Heart left ventricle (tissue), 16 donors: ENCODE data around the gene SKOR1. TPM values are rescaled to one million over a fixed set of nuclear protein-coding genes. Genes with fewer than 3 reads are reported as not detected.
A peak's percentile ranks its signal among the peaks of the same experiment; 100 is the strongest.

Source experiments
- ATAC-seq, 4 donors: fragments of 200-7000 bp; cut with Tn5 transposase; one replicate each; pipeline ENCODE4 v1.9.1; 2020 to 2022; ENCODE audit warnings: moderate library complexity in 4 of 4, mild to moderate bottlenecking in 3 of 4, moderate number of reproducible peaks in 1 of 4
- DNase-seq, 5 donors: peaks; one replicate each; pipeline ENCODE4 v3.0.0-alpha.2; 2020
- H3K27ac ChIP-seq, 12 donors: fragments of 200-600 bp; sonication (generic) in 4 of 12; one replicate each; pipeline versions ENCODE4 v1.5.0 to v1.8.0; 2016 to 2022; ENCODE audit warnings: mild to moderate bottlenecking in 2 of 12
- H3K27me3 ChIP-seq, 9 donors: fragments of 200-600 bp; sonication (generic) in 2 of 9; one replicate each; pipeline versions ENCODE4 v1.5.1 to v1.8.0; 2016 to 2022; ENCODE audit warnings: mild to moderate bottlenecking in 3 of 9
- H3K36me3 ChIP-seq, 9 donors: fragments of 200-600 bp; sonication (generic) in 2 of 9; one replicate each; pipeline versions ENCODE4 v1.5.0 to v1.8.0; 2018 to 2022; ENCODE audit warnings: mild to moderate bottlenecking in 2 of 9
- H3K4me1 ChIP-seq, 12 donors: fragments of 200-600 bp; sonication (generic) in 4 of 12; one replicate each; pipeline versions ENCODE4 v1.5.0 to v1.8.0; 2016 to 2022; ENCODE audit warnings: mild to moderate bottlenecking in 3 of 12
- H3K4me3 ChIP-seq, 12 donors: fragments of 200-600 bp; sonication (generic) in 4 of 12; one replicate each; pipeline versions ENCODE4 v1.5.0 to v1.8.0; 2017 to 2022; ENCODE audit warnings: mild to moderate bottlenecking in 9 of 12, moderate library complexity in 4 of 12
- H3K9me3 ChIP-seq, 12 donors: fragments of 200-600 bp; sonication (generic) in 4 of 12; one replicate each; pipeline versions ENCODE4 v1.5.0 to v1.8.0; 2016 to 2022; ENCODE audit warnings: mild to moderate bottlenecking in 1 of 12
- CTCF ChIP-seq, 12 donors: fragments of 200-600 bp; sonication (generic) in 4 of 12; IDR thresholded peaks; one replicate each; pipeline versions ENCODE4 v1.5.0 to v1.8.0; 2018 to 2022; ENCODE audit warnings: antibody characterized with exemption in 12 of 12, mild to moderate bottlenecking in 5 of 12
- POLR2A ChIP-seq, 2 donors: fragments of 450-650 bp; IDR thresholded peaks; one replicate each; pipeline ENCODE4 v1.6.1; 2017; ENCODE audit warnings: antibody characterized with exemption in 2 of 2, mild to moderate bottlenecking in 2 of 2, moderate library complexity in 2 of 2
- WGBS, 4 donors: extraction: QIAGEN DNeasy Blood & Tissue Kit in 2 of 4; methylation state at CpG; one replicate each; pipeline versions ENCODE4 v1.1.5 to v1.1.7; 2013 to 2018; 5-methylcytosine and 5-hydroxymethylcytosine counted together
- intact Hi-C, 10 donors: fragments of 100-400 bp; cut with DNase I; formaldehyde crosslinking; loops; one replicate each; pipeline versions ENCODE4 v1.11.1 to v1.14.2; 2022
- polyA plus RNA-seq, 2 donors: library from polyadenylated mRNA; stranded (reverse); fragments of 200-250 nt; gene quantifications; one replicate each; pipeline ENCODE4 v1.2.3, GENCODE V29; 2013
- total RNA-seq, 9 donors: library from RNA; depleted of rRNA in 2 of 9; stranded (reverse); fragments of >200 nt in 2 of 9; fragmentation: NEBNext Ultra II Directional in 3 of 9; extraction: Animal tissue kit (Norgen Biotek cat#: 25700) in 3 of 9; gene quantifications; one replicate each; pipeline versions ENCODE4 v1.1.0 to v1.2.4, GENCODE V29; 2016 to 2023
- donor health status: ischemic (EF 13 %, LVEDD 7.1; RV severe dilation, severe dysfunction).
- donor health status: healthy with polysubstance abuse.
- donor health status: DM: no; HTN: yes; CAD: no.
- donor health status: DM: no; HTN: no; CAD: no.
- donor health status: ischemic (EF 25% LVEDD 6.9; RV normal size, moderate dysfunction).
- donor health status: ischemic (EF 25% LVEDD 5.7; RV mildly dilated, moderate dysfunction).
- donor health status: healthy.
- donor health status: DM: yes; HTN: yes; CAD: no.
- donor health status: ischemic (EF 35%, LVEDD 5.7; RV mildly dilated, moderate dysfunction).
- donor health status: nonischemic (EF 11% LVEDD 7.7; RV severe dilation, severe dysfunction).
- donor health status: DM: yes; HTN: yes; CAD: no.
- donor health status: PGD.
- donor health status: ischemic (EF 29% LVEDD 5.4; RV normal size, mild dysfunction).
- donor health status: nonischemic (EF 23%, LVEDD 6.1; RV moderate dilation, normal function).

The SKOR1 gene
- total and polyA plus RNA-seq, 11 donors = 0.07 to 0.27 (median 0.19) TPM; not detected in 2

DNA sequence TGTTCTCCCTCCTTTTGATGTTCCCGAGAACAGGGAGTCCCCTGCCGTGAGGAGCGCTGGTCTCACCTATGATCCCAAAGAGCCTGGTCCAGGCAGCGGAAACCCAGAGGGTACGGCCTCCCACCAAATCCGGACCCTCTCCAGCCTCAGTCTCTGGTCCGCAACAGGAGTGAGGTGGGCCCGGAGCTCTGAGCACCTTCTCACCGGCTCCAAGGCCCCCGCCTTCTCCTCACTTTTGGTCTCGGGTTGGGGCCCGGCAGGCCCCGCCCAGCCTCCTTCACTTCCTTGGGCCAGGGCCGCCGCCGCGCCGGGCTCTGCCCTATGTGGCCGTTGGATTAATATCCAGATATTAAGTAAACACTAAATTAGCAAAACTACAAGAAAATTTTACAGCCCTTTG, 5.7 kb upstream of the SKOR1 start:
- H3K9me3 ChIP-seq = peaks cover 0 to 15% (median 0%) of the 10 kb centered on the region in 12 donors
- DNase-seq (no peak), ATAC-seq (no peak)
- intact Hi-C loops = loop anchor here in 1 of 10 donors (2.0 kb wide), 1 partner anchor 39 kb away; no protein-coding TSS in a partner anchor
- peaks cover 53 to 90% (median 71%) of the 10 kb centered on the region in 9 donors for H3K27me3 ChIP-seq
- H3K36me3 ChIP-seq = no peaks in the 10 kb centered on the region
- WGBS, 4 donors = 10 to 14% (median 12%) methylated on average over 19 of the region's 19 CpGs
- H3K4me1 ChIP-seq = peaks cover 0 to 36% (median 12%) of the 10 kb centered on the region in 12 donors
- no peak overlapping the region for H3K4me3 ChIP-seq
- TF ChIP-seq CTCF (IDR thresholded peaks at IDR 0.05) (no peak), POLR2A (IDR thresholded peaks at IDR 0.05) (no peak)
- H3K27ac ChIP-seq = no peak overlapping the region

- ATAC-seq (no peak), DNase-seq (no peak)
- H3K27ac ChIP-seq = no peak overlapping the region
- H3K27me3 ChIP-seq = peaks cover 57 to 92% (median 78%) of the 10 kb centered on the region in 9 donors
- WGBS, 4 donors = 7 to 13% (median 11%) methylated on average over 46 to 50 of the region's 50 CpGs
- H3K4me3 ChIP-seq = no peak overlapping the region
- no peaks in the 10 kb centered on the region for H3K36me3 ChIP-seq
- H3K9me3 ChIP-seq = peaks cover 0 to 12% (median 0%) of the 10 kb centered on the region in 12 donors
- TF ChIP-seq POLR2A (IDR thresholded peaks at IDR 0.05) (no peak), CTCF (IDR thresholded peaks at IDR 0.05) (no peak)
- intact Hi-C loops = no loop called here
- H3K4me1 ChIP-seq = peaks cover 0 to 42% (median 18%) of the 10 kb centered on the region in 12 donors
Measured at GRCh38 chr15:67820122-67820991, 5.0 kb upstream of the SKOR1 start.

DNA sequence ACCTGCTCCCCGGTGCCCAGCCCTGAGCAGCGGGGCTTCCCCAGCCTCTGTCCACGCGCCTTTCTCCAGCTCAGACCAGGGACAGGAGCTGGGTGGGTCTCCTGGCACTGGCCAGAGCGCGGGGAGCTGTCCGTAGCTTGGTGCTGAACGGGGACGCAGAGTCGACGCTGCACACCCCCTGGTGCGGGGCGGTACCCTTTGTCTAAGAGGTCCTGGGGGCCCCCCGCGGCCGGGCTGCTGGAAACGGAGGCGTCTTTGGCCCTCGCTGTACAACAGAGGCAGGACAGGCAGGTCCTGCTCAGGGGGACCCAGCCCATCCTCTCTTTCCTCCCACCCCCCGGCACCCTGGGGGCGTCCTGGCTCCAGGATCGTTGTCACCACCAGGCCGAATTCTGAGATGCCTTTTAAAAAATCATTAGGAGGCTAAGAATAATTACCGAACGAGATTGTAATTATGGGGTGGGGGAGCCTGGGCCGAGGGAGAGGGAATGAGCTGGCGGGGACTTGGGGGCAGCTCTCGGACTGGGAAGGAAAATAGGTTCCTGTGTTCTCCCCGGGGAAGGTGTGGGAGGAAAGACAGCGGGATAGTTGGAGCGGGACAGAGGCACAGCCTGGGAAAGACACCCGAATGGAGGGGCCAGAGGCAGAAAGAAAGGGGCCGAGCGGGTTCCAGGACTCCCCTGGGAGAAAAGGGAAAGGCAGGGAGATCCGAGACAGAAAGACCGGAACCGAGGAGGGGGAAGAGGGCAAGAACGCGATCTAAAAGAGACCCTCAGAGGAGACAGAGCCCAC, 4.1 kb upstream of the SKOR1 start:
- intact Hi-C loops = no loop called here
- Histone ChIP-seq H3K36me3 (no peaks in the 10 kb centered on the region), H3K9me3 (peaks cover 0 to 4% (median 0%) of the 10 kb centered on the region in 12 donors), H3K27ac (no peak overlapping the region), H3K4me1 (peaks cover 0 to 50% (median 25%) of the 10 kb centered on the region in 12 donors), H3K4me3 (no peak overlapping the region), H3K27me3 (peaks cover 65 to 96% (median 86%) of the 10 kb centered on the region in 9 donors)
- WGBS, 4 donors = 3 to 6% (median 3%) methylated on average over 38 to 39 of the region's 39 CpGs
- ATAC-seq = peak; percentile 80 to 92 (median 86)
- peak; percentile 43 to 79 (median 66) for DNase-seq
- no peak for TF ChIP-seq POLR2A (IDR thresholded peaks at IDR 0.05)
- TF ChIP-seq CTCF (IDR thresholded peaks at IDR 0.05) = no peak
